ENCODE measurements around the gene PTH2R. TPM values are rescaled to one million over a fixed set of nuclear protein-coding genes. Genes with fewer than 3 reads are reported as not detected.
"Not testable (repeated sequence)": the region's sequence is repeated elsewhere in the genome, so short reads cannot be mapped to it uniquely, and the experiment has no call there.

PTH2R gene
- total RNA-seq, 4 donors from 2014 or later = not detected

- intact Hi-C loops (cut with DNase I; ENCODE audit: low total_unique reads) (no loop called here), in situ Hi-C loops (cut with MboI; ENCODE audit: low pct_ligation_motif_present in 1 of 4, low pct_unique_long_range_greater_than_20kb in 1 of 4, low sequenced_read_pairs in 3 of 4) (no loop called here)
- Histone ChIP-seq H3K27ac (no peak overlapping the region), H3K9me3 (no peaks in the 10 kb centered on the region), H3K4me3 (no peak overlapping the region), H3K4me1 (no peaks in the 10 kb centered on the region), H3K27me3 (no peaks in the 10 kb centered on the region), H3K36me3 (no peaks in the 10 kb centered on the region)
- TF ChIP-seq POLR2AphosphoS5 (IDR thresholded peaks at IDR 0.05) (no peak), POLR2A (IDR thresholded peaks at IDR 0.05) (no peak), CTCF (IDR thresholded peaks at IDR 0.05) (no peak)
- WGBS, 2 donors (ENCODE audit: low coverage in 1 of 2) = 44% methylated on average over 5 of the region's 5 CpGs; no CpG with 5 or more reads in 1 of the 2 donors
- peak; percentile 12 for DNase-seq
Measured at GRCh38 chr2:208529796-208530195, 123.2 kb downstream of the PTH2R start.

GRCh38 chr2:208531361-208531760 lies 124.8 kb downstream of the PTH2R start:
- intact Hi-C loops (cut with DNase I; ENCODE audit: low total_unique reads) (no loop called here), in situ Hi-C loops (cut with MboI; ENCODE audit: low pct_ligation_motif_present in 1 of 4, low pct_unique_long_range_greater_than_20kb in 1 of 4, low sequenced_read_pairs in 3 of 4) (no loop called here)
- H3K27me3 ChIP-seq = no peaks in the 10 kb centered on the region
- no peaks in the 10 kb centered on the region for H3K4me1 ChIP-seq
- no peak for TF ChIP-seq POLR2AphosphoS5 (IDR thresholded peaks at IDR 0.05)
- TF ChIP-seq POLR2A (IDR thresholded peaks at IDR 0.05) = no peak
- no peak for TF ChIP-seq EP300 (IDR thresholded peaks at IDR 0.05; ENCODE audit: low read depth)
- 74 to 100% methylated on average over 2 to 3 of the region's 3 CpGs for WGBS, 2 donors (ENCODE audit: low coverage in 1 of 2)
- H3K4me3 ChIP-seq = no peak overlapping the region
- H3K27ac ChIP-seq = no peak overlapping the region
- no peaks in the 10 kb centered on the region for H3K36me3 ChIP-seq
- no peak for DNase-seq
- peaks cover 0 to 9% of the 10 kb centered on the region in 2 donors for H3K9me3 ChIP-seq

GRCh38 chr2:208535578-208535977 lies 129.0 kb downstream of the PTH2R start:
- DNase-seq; intact Hi-C loops (cut with DNase I; ENCODE audit: low total_unique reads); H3K36me3 ChIP-seq; H3K4me1 ChIP-seq; H3K4me3 ChIP-seq; H3K27me3 ChIP-seq; H3K27ac ChIP-seq; in situ Hi-C loops (cut with MboI; ENCODE audit: low pct_ligation_motif_present in 1 of 4, low pct_unique_long_range_greater_than_20kb in 1 of 4, low sequenced_read_pairs in 3 of 4): not testable (repeated sequence)
- peaks cover 0 to 12% of the 10 kb centered on the region in 2 donors for H3K9me3 ChIP-seq
- WGBS, 2 donors (ENCODE audit: low coverage in 1 of 2) = 40 to 61% methylated on average over 1 of the region's 1 CpG

- Histone ChIP-seq H3K36me3 (no peaks in the 10 kb centered on the region), H3K4me1 (peaks cover 0 to 15% (median 5%) of the 10 kb centered on the region in 4 donors), H3K27ac (no peak overlapping the region), H3K27me3 (no peaks in the 10 kb centered on the region), H3K9me3 (peaks cover 0 to 3% of the 10 kb centered on the region in 2 donors), H3K4me3 (no peak overlapping the region)
- intact Hi-C loops (cut with DNase I; ENCODE audit: low total_unique reads) (no loop called here), in situ Hi-C loops (cut with MboI; ENCODE audit: low pct_ligation_motif_present in 1 of 4, low pct_unique_long_range_greater_than_20kb in 1 of 4, low sequenced_read_pairs in 3 of 4) (no loop called here)
- DNase-seq = no peak
- TF ChIP-seq EP300 (IDR thresholded peaks at IDR 0.05; ENCODE audit: low read depth) (no peak), CTCF (IDR thresholded peaks at IDR 0.05) (no peak), POLR2A (IDR thresholded peaks at IDR 0.05) (no peak), POLR2AphosphoS5 (IDR thresholded peaks at IDR 0.05) (no peak)
- WGBS, 2 donors (ENCODE audit: low coverage in 1 of 2) = 71 to 72% methylated on average over 1 to 3 of the region's 3 CpGs
Measured at GRCh38 chr2:208541461-208541988, 134.9 kb downstream of the PTH2R start.

GRCh38 chr2:208541989-208542464 lies 135.4 kb downstream of the PTH2R start:
- TF ChIP-seq EP300 (IDR thresholded peaks at IDR 0.05; ENCODE audit: low read depth) (no peak), POLR2AphosphoS5 (IDR thresholded peaks at IDR 0.05) (no peak), CTCF (IDR thresholded peaks at IDR 0.05) (no peak), POLR2A (IDR thresholded peaks at IDR 0.05) (no peak)
- Histone ChIP-seq H3K4me1 (peaks cover 0 to 19% (median 6%) of the 10 kb centered on the region in 4 donors), H3K27me3 (no peaks in the 10 kb centered on the region), H3K27ac (no peak overlapping the region), H3K4me3 (no peak overlapping the region), H3K36me3 (no peaks in the 10 kb centered on the region), H3K9me3 (no peaks in the 10 kb centered on the region)
- in situ Hi-C loops (cut with MboI; ENCODE audit: low pct_ligation_motif_present in 1 of 4, low pct_unique_long_range_greater_than_20kb in 1 of 4, low sequenced_read_pairs in 3 of 4) = no loop called here
- WGBS, 2 donors (ENCODE audit: low coverage in 1 of 2) = 60 to 70% methylated on average over 3 of the region's 3 CpGs
- intact Hi-C loops (cut with DNase I; ENCODE audit: low total_unique reads) = no loop called here
- no peak for DNase-seq
